Motor neuron (in vitro differentiated cells): Measurements from ENCODE around the gene PIK3R5. TPM values are rescaled to one million over a fixed set of nuclear protein-coding genes. Genes with fewer than 3 reads are reported as not detected.

Source experiments
- ATAC-seq, 8 experiments: fragments of 200-7000 bp; cut with Tn5 transposase; replicated peaks in 6 of 8; 2 replicates each; pipeline ENCODE4 v1.8.0; 2021; ENCODE audit warnings: mild to moderate bottlenecking in 8 of 8, moderate library complexity in 8 of 8
- H3K27ac ChIP-seq, 2 donors: fragments of 250-450 bp; sonication (Bioruptor Pico); 2 replicates each; pipeline ENCODE4 v1.9.0; 2021; ENCODE audit warnings: antibody characterized with exemption in 2 of 2, mild to moderate bottlenecking in 2 of 2, moderate library complexity in 1 of 2
- H3K4me1 ChIP-seq, 2 donors: fragments of 250-450 bp; sonication (Bioruptor Pico); replicated peaks in 1 of 2; 2 replicates each; pipeline ENCODE4 v1.6.1; 2021; ENCODE audit warnings: antibody characterized with exemption in 2 of 2, mild to moderate bottlenecking in 2 of 2, moderate library complexity in 1 of 2
- H3K4me3 ChIP-seq, 5 donors: fragments of 250-450 bp; sonication (Bioruptor Pico); 2 replicates each; pipeline ENCODE4 v1.9.0; 2021; ENCODE audit warnings: antibody characterized with exemption in 5 of 5, mild to moderate bottlenecking in 5 of 5, moderate library complexity in 4 of 5
- WGBS, 10 experiments: fragments of 450-650 bp; shearing (Covaris generic); methylation state at CpG; one replicate each; pipeline ENCODE4 v1.0.0; 2022; 5-methylcytosine and 5-hydroxymethylcytosine counted together
- in situ Hi-C, 9 experiments: fragments of 400-800 bp; cut with MboI; loops; one replicate each; pipeline ENCODE4 v1.15.0; 2021; ENCODE audit warnings: low sequenced_read_pairs in 9 of 9, low pct_unique_long_range_greater_than_20kb in 2 of 9; ENCODE audit not compliant: unreplicated experiment in 9 of 9
- total RNA-seq, 8 experiments: library from RNA; unstranded; fragments of 300-600 nt; gene quantifications; 2 replicates each; pipeline versions ENCODE4 v1.2.3 to v1.2.4, GENCODE V29; 2022

PIK3R5 gene
- total RNA-seq, 8 experiments from 2014 or later = 0.27 to 1.7 (median 0.86) TPM

- Histone ChIP-seq H3K27ac (no peak overlapping the region), H3K4me3 (no peak overlapping the region), H3K4me1 (no peaks in the 10 kb centered on the region)
- 31 to 88% (median 50%) methylated on average over 1 to 6 of the region's 6 CpGs; no CpG with 5 or more reads in 1 of the 10 experiments for WGBS, 10 experiments
- no peak for ATAC-seq
- in situ Hi-C loops = no loop called here
Measured at GRCh38 chr17:8924595-8924994, 40.9 kb downstream of the PIK3R5 start.

- Histone ChIP-seq H3K4me3 (no peak overlapping the region), H3K27ac (no peak overlapping the region), H3K4me1 (no peaks in the 10 kb centered on the region)
- no CpG with 5 or more reads among the region's 1 CpG for WGBS, 10 experiments
- no peak for ATAC-seq
- in situ Hi-C loops = no loop called here
Measured at GRCh38 chr17:8923762-8924161, 41.7 kb downstream of the PIK3R5 start.

DNA sequence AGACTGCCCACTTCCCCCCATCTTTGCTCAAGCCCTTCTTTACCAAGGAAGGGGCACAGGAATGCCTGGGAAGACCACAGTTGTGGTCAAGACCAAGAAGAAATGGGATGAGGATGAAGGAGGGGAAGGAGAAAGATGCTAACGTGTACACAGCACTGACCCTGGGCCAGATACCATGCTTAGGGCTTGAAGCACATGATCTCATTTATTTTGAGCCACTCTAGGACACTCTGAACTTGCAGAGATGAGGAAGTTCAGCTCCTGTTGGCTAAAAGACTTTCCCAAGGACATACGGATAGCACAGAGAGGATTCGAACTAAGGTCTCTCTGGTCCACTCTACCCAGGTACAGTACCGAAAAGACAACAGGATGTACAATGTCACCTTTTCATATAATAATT lies 42.6 kb downstream of the PIK3R5 start:
- WGBS, 10 experiments = 60 to 100% (median 93%) methylated on average over 1 to 4 of the region's 4 CpGs; no CpG with 5 or more reads in 4 of the 10 experiments
- Histone ChIP-seq H3K4me3 (no peak overlapping the region), H3K4me1 (no peaks in the 10 kb centered on the region), H3K27ac (no peak overlapping the region)
- in situ Hi-C loops = no loop called here
- ATAC-seq = no peak

DNA sequence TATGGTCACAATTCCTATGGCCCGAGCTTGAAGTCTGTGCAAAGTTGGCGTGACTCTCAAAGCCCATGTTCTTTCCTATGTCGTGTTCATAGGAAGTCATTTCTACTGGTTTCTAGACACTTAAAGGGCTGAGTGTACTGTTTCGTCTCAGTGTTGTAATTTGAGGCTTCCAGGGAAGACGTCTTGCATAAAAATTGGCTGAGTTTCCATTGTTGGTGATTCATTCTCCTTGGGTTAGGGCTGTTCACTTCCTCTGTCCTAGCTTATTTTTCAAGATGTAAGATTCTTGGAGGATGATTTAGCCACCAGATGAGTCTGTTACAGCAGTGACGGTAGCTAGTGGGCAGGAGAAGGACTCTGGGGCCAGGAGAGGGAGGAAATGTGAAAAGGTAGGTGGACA lies 43.1 kb downstream of the PIK3R5 start:
- in situ Hi-C loops = no loop called here
- WGBS, 10 experiments = 4 to 83% (median 70%) methylated on average over 2 to 6 of the region's 6 CpGs; no CpG with 5 or more reads in 1 of the 10 experiments
- no peaks in the 10 kb centered on the region for H3K4me1 ChIP-seq
- H3K27ac ChIP-seq = no peak overlapping the region
- no peak overlapping the region for H3K4me3 ChIP-seq
- ATAC-seq = peak in 2 of 8 experiments; percentile 96 to 100

- H3K27ac ChIP-seq = no peak overlapping the region
- no peak overlapping the region for H3K4me3 ChIP-seq
- WGBS, 10 experiments = 16 to 70% (median 56%) methylated on average over 1 to 2 of the region's 2 CpGs
- in situ Hi-C loops = no loop called here
- H3K4me1 ChIP-seq = no peaks in the 10 kb centered on the region
- no peak for ATAC-seq
Measured at GRCh38 chr17:8921147-8921546, 44.4 kb downstream of the PIK3R5 start.

GRCh38 chr17:8918807-8919465 lies 46.6 kb downstream of the PIK3R5 start:
- H3K4me1 ChIP-seq = no peaks in the 10 kb centered on the region
- WGBS, 10 experiments = 0 to 100% (median 65%) methylated on average over 1 to 3 of the region's 3 CpGs; no CpG with 5 or more reads in 3 of the 10 experiments
- no peak overlapping the region for H3K4me3 ChIP-seq
- in situ Hi-C loops = no loop called here
- no peak overlapping the region for H3K27ac ChIP-seq
- ATAC-seq = no peak

- no peak overlapping the region for H3K27ac ChIP-seq
- H3K4me3 ChIP-seq = no peak overlapping the region
- in situ Hi-C loops = no loop called here
- ATAC-seq = no peak
- no peaks in the 10 kb centered on the region for H3K4me1 ChIP-seq
- 100% methylated on average over 1 of the region's 7 CpGs; no CpG with 5 or more reads in 8 of the 10 experiments for WGBS, 10 experiments
Measured at GRCh38 chr17:8916466-8916865, 49.0 kb downstream of the PIK3R5 start.

DNA sequence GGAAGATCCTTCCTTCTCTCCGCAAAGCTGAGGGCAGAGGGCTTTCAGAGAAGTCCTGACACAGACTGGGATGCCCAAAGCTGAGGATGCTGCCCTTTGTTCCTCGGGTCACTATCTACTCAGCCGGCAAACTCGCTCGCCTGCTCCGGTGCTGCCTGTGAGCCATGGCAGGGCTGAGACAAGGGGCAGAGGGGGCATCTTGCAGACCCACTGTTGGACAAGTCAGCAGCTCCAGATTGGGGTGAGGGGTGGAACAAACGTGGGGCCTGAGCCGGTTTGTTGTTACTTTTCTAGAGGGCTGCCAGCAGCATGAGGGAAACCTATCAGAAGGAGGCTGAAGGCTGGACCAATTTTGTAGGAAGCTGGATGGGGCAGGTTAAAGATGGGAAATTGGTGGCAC lies 51.0 kb downstream of the PIK3R5 start:
- WGBS, 10 experiments = 47 to 100% (median 87%) methylated on average over 1 to 3 of the region's 8 CpGs; no CpG with 5 or more reads in 4 of the 10 experiments
- ATAC-seq = no peak
- no peak overlapping the region for H3K4me3 ChIP-seq
- in situ Hi-C loops = no loop called here
- no peak overlapping the region for H3K27ac ChIP-seq
- no peaks in the 10 kb centered on the region for H3K4me1 ChIP-seq

- ATAC-seq = no peak
Measured at GRCh38 chr17:8913879-8914278, 51.6 kb downstream of the PIK3R5 start.

DNA sequence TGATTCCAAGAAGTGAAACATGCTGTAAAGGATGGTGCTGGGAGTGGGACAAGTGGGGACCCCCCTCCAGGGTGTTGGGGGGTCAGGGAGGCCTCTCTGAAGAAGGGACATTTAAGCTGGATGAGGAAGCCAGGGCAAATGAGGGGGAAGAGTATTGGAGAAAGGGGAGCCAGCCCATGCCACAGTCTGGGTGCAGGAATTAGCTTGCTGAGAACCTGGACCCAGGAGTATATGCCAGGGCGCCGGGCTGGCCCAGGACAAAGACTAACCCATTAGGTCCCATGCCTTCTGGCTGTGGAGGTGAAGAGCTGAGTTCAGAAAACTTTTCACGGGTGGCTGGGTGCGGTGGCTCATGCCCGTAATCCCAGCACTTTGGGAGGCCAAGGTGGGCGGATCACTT lies 52.4 kb downstream of the PIK3R5 start:
- no peak overlapping the region for H3K27ac ChIP-seq
- H3K4me1 ChIP-seq = no peaks in the 10 kb centered on the region
- in situ Hi-C loops = no loop called here
- ATAC-seq = no peak
- H3K4me3 ChIP-seq = no peak overlapping the region
- WGBS, 10 experiments = 70 to 100% (median 83%) methylated on average over 1 to 3 of the region's 6 CpGs; no CpG with 5 or more reads in 6 of the 10 experiments

More at GRCh38 chr17:8913879-8914278, 51.6 kb downstream of the PIK3R5 start:
- Histone ChIP-seq H3K4me3 (no peak overlapping the region), H3K4me1 (no peaks in the 10 kb centered on the region), H3K27ac (no peak overlapping the region)
- 47 to 83% (median 61%) methylated on average over 1 to 3 of the region's 4 CpGs; no CpG with 5 or more reads in 6 of the 10 experiments for WGBS, 10 experiments
- in situ Hi-C loops = no loop called here

- 40 to 90% (median 81%) methylated on average over 1 to 8 of the region's 18 CpGs; no CpG with 5 or more reads in 2 of the 10 experiments for WGBS, 10 experiments
- Histone ChIP-seq H3K4me3 (no peak overlapping the region), H3K4me1 (no peaks in the 10 kb centered on the region), H3K27ac (no peak overlapping the region)
- in situ Hi-C loops = no loop called here
- no peak for ATAC-seq
Measured at GRCh38 chr17:8912084-8912981, 53.2 kb downstream of the PIK3R5 start.

DNA sequence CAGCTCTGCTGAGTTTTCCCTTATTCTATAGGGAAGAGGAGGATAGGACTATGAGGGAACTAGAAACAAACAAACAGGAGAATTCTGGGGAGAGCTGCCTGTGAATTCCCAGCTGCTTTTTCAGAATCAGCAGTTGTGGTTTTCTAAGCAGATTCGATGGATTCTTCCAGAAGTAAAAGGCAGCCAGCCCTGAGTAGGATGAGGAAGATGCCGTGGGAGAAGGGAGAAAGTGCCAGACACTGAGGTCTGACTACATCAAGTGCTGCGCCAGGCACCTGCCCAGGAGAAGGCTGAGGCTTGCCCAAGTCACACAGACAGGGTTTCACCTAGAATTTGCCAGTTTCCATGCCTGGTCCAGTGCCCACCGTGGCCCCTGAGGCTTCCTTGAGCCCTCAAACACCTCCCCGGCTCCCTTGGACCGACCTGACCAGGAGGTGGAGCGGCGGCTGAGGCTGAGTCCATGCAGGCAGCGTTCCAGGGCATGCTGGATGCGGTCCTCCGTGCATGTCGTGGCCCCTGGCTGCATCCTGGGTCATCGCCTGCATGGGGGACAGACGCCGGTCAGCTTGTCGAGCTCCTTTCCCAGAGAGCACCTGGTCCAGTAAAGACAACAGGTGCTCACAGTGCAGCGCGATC lies 54.4 kb downstream of the PIK3R5 start:
- no peak for ATAC-seq
- no peak overlapping the region for H3K4me3 ChIP-seq
- WGBS, 10 experiments = 0 to 86% (median 68%) methylated on average over 2 to 16 of the region's 18 CpGs; no CpG with 5 or more reads in 5 of the 10 experiments
- H3K27ac ChIP-seq = no peak overlapping the region
- in situ Hi-C loops = no loop called here
- no peaks in the 10 kb centered on the region for H3K4me1 ChIP-seq
